ENCODE data around the gene HELZ.

HELZ gene

DNA sequence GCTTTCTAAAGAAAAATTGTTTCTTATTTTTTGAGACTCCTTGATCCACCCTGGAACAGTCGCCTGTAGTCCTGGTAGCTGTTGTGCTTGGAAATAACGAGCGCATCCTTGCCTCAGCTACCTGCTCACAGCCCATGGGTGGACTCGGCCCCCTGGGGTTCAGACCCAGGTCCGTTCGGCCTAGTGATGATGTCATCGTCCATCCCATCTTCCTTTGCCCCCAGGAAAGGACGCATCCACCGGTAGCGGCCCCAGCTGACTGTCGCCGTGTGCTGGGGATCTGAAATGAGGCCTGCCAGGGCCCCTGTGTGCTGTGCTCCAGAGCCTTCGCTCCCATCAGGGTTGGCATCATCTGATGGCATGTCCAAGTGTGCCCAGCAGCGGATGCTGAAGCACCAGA lies 212.6 kb downstream of the HELZ start:
- no peak for DNase-seq (ENCODE audit: low spot score)

DNA sequence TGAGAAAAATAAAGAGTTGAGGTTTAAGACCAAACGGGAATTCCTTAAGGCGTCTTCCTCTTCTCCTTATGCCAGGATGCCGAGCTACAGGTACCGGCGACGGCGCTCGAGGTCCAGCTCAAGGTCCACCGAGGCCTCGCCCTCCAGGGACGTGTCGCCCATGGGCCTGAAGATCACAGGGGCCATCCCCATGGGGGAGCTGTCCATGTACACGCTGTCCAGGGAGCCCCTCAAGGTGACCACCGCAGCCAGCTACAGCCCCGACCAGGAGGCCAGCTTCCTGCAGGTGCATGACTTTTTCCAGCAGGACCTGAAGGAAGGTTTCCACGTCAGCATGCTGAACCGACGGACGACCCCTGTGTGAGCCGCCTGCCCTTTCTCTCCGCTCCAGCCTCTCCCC lies 214.4 kb downstream of the HELZ start:
- DNase-seq (ENCODE audit: low spot score): no peak

DNA sequence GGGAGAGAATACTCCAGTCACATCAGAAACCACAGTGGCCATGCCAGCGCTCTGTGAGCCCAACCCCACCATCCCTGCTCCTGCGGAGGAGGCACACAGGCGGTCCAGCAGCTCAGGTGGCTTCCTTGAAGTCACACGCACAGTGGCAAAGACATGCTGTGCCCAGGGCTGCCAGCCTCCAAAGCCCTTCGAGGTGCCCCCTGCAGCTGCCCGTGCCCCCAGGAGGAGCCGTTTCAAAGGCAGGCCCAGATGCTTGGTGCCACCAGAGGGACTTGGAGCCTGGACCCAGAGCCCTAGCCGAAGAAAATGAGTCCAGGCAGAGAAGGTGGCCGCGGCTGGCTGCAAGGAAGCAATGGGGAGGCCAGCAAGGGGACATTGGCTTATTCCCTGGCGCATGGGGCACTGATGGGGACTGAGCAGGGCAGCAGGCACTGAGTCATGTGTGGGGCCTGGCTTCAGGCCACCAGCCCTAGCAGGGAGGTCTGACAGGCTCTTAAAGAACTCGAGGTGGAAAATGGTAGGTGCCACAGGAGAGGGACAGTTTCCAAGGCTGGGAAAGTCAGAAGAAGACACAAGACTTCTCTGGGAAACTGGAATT lies 217.9 kb downstream of the HELZ start:
- no peak for DNase-seq (ENCODE audit: low spot score)

DNA sequence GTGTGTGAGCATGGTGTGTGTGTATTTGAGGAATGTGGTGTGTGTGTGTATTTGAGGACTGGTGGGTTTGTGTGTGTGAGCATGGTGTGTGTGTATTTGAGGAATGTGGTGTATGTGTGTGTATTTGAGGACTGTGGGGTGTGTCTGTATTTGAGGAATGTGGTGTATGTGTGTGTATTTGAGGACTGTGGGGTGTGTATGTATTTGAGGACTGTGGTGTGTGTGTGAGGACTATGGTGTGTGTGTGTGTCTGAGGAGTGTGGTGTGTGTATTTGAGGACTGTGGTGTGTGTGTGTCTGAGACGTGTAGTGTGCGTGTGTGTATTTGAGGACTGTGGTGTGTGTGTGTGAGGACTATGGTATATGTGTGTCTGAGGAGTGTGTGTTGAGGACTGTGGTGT lies 218.7 kb downstream of the HELZ start:
- DNase-seq (ENCODE audit: low spot score): no peak

DNA sequence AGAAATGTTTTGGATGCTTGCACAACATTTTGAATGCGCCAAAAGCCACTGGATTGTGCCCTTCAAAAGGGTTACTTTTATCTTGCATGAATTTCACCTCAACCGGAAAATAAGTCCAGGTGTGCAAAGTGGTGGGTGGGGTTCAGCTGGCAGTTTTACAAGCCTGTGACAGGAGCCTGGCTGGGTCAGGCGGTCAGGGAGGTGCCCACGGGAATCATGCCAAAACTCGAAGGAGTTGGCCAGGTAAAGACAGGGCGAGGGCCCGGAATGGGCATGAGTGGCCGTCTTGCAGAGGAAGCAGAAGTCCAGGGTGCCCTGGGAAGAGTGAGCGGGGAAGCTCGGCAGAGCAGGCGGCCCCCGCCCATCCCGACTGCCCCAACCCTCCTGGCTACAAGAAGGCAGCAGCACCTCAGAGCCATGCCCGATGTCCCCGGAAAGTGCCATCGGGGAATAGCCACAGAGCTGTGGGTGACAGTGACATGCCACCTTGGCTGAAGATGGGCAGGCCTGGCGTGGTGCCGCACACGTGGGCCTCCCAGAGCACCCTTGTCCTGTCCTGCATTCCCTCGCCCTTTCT lies 219.7 kb downstream of the HELZ start:
- DNase-seq (ENCODE audit: low spot score): no peak

DNA sequence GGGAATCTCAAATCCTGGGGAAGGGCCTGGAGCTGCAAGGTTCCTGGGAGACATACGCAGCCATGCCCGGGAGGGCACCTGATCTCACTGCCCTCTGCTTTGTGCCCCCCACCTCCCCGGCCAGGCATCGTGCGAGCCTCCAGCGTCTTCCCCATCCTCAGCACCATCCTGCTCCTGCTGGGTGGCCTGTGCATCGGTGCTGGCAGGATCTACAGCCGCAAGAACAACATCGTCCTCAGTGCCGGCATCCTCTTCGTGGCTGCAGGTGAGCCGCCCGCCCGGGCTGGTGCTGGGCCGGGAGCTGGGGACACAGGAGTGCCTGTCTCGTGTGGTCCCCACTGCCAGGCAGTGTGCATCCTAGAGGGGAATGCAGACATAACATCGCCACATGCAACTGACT lies 220.3 kb downstream of the HELZ start:
- no peak for DNase-seq (ENCODE audit: low spot score)

DNA sequence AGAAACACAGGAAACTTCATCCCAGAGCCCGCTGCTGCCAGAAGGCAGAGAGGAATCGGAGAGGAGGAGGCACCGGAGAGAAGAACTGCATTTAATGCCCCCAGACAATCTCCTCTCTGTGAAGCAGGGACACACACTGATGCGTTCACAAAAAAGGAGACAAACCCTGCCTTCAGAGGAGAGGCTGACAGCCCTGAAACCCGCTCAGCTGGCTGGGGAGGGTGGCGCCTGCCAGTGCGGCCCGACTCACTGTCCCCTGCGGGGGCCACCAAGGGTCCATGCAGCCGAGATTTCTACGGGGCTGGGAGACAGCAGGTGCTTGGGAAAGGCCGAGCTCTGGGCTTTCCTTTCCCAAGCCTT lies 222.6 kb downstream of the HELZ start:
- no peak for DNase-seq (ENCODE audit: low spot score)

DNA sequence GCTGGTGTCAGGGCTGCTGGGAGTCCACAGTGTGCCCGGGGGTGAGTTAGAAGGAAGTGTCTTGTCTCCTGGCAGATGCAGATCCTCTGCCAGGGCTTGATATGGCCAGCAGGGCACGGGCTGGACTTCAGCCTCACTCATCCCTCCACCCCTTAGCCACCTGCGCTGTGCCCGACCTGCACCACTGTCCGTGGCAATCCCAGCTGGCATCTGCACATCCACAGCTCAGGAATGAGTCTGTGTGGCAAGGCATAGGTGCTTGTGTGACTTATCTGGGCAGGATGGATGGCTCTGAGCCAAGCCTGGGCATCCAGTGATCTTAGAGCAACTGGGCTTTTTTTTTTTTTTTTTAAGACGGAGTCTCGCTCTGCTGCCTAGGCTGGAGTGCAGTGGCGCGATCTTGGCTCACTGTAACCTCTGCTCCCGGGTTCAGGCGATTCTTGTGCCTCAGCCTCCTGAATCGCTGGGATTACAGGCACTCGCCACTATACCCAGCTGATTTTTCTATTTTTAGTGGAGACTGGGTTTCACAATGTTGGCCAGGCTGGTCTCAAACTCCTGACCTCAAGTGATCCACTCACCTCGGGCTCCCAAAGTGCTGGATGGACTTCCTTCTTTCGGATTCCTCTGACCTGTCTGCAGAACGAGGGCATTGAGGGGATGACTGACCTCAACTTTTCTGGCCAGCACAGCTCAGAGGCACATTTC lies 223.1 kb downstream of the HELZ start:
- DNase-seq (ENCODE audit: low spot score): no peak

DNA sequence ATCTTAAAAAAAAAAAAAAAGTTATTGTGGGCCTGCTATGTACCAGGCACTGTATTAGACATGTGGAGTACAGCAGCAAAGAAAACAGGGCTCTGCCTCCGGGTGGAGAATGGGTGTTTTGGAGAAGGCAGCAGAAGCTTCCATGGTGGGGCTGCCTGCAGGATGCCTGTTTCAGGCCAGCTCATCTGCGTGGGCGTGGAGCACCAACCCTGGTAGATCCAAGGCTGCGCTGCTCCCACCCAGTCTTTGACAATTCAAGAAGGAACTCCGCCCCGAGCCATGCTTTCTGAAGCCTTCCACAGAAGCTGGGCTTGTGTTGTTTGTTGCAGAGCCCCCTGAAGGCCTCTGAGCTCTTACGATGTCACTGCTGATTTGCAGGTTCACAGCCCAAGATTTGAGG lies 223.8 kb downstream of the HELZ start:
- no peak for DNase-seq (ENCODE audit: low spot score)

Small RNAs within 50 kb of the gene (small RNA-seq; reads per million reads assigned to genes)
- gene AC007448.1 (0 reads per million in 2 experiments), gene RF00393 (0 to 0.05 reads per million in 2 experiments), gene RNA5SP447 (0 reads per million in 2 experiments)

Data from SK-N-DZ (cell line).